Measurements from ENCODE around the gene GOLGA7B. TPM values are rescaled to one million over a fixed set of nuclear protein-coding genes. Genes with fewer than 3 reads are reported as not detected.

The GOLGA7B gene
- total and polyA plus RNA-seq, 2 of the 4 experiments (the other 2 are of a cell fraction) = not detected

GRCh38 chr10:97919012-97919411 lies 69.4 kb downstream of the GOLGA7B start:
- DNase-seq (no peak), ATAC-seq (ENCODE audit: low read depth) (no peak)
- Histone ChIP-seq H3K9me3 (ENCODE audit: control insufficient read depth, insufficient read depth, low read length) (no peaks in the 10 kb centered on the region), H3K4ac (ENCODE audit: low read depth, low read length) (no peak overlapping the region), H2AK5ac (ENCODE audit: low read depth, low read length) (no peak overlapping the region), H2BK15ac (ENCODE audit: low read depth, low read length) (no peak overlapping the region), H3K4me1 (ENCODE audit: control insufficient read depth, insufficient read depth, low read length) (no peaks in the 10 kb centered on the region), H2BK120ac (ENCODE audit: low read depth, low read length) (no peak overlapping the region), H3K14ac (replicated peaks; ENCODE audit: low read depth, low read length) (no peak overlapping the region), H3K27ac (ENCODE audit: insufficient read depth, low read length) (no peak overlapping the region), H4K20me1 (ENCODE audit: insufficient read depth, low read length) (no peaks in the 10 kb centered on the region), H3K4me3 (ENCODE audit: insufficient read depth, low read depth, low read length) (no peak overlapping the region), H2AFZ (replicated peaks; ENCODE audit: low read length, poor library complexity) (no peak overlapping the region), H3K56ac (ENCODE audit: extremely low read depth, insufficient read depth, low read length) (no peak overlapping the region), H3K23ac (ENCODE audit: low read depth, low read length) (no peak overlapping the region), H2AK9ac (replicated peaks; ENCODE audit: low read depth, low read length, poor library complexity) (no peak overlapping the region), H3K27me3 (ENCODE audit: control insufficient read depth, insufficient read depth, low read length) (peaks cover 14% of the 10 kb centered on the region; the same call in 1 of the 2 replicates), H2BK20ac (ENCODE audit: low read depth, low read length) (no peak overlapping the region), H3K18ac (ENCODE audit: low read depth, low read length) (no peak overlapping the region), H3K79me1 (ENCODE audit: low read depth in 1 of 2, low read length in 2 of 2) (no peaks in the 10 kb centered on the region), H3K36me3 (ENCODE audit: control insufficient read depth, insufficient read depth, low read length) (no peaks in the 10 kb centered on the region), H4K8ac (ENCODE audit: low read depth in 2 of 2, low read length in 2 of 2) (no peak overlapping the region), H4K91ac (ENCODE audit: insufficient read depth, low read depth, low read length) (no peak overlapping the region), H3K9me1 (ENCODE audit: insufficient read depth, low read length) (no peaks in the 10 kb centered on the region), H3K9ac (ENCODE audit: low read depth, low read length) (no peak overlapping the region), H4K5ac (ENCODE audit: low read depth, low read length) (no peak overlapping the region), H2BK5ac (ENCODE audit: low read depth, low read length, poor library complexity, severe bottlenecking) (no peak overlapping the region), H3K4me2 (ENCODE audit: low read depth, low read length) (no peak overlapping the region)
- ChIA-PET CTCF (no interaction called here), POLR2A (ENCODE audit: unreplicated experiment) (no interaction called here)
- no TSS peak for BruUV-seq (replicated peaks)
- WGBS, 2 experiments (ENCODE audit: extremely low coverage in 2 of 2, insufficient read length in 1 of 2) = 0% methylated on average over 1 of the region's 3 CpGs; no CpG with 5 or more reads in 1 of the 2 experiments
- in situ Hi-C loops (cut with MboI; ENCODE audit: low sequenced_read_pairs) = loop anchor here (10.0 kb wide), 1 partner anchor 126 kb away; no protein-coding TSS in a partner anchor
- dilution Hi-C loops (cut with HindIII; ENCODE audit: low sequenced_read_pairs, unreplicated experiment) = no loop called here
- TF ChIP-seq POLR2A (IDR thresholded peaks at IDR 0.05; ENCODE audit: low read depth, low read length) (no peak), CEBPB (IDR thresholded peaks at IDR 0.05; ENCODE audit: low read depth, low read length) (no peak), ELK1 (IDR thresholded peaks at IDR 0.05; ENCODE audit: borderline replicate concordance, low read depth, low read length) (no peak), SMC3 (IDR thresholded peaks at IDR 0.05; ENCODE audit: low read depth, low read length) (no peak), FOS (IDR thresholded peaks at IDR 0.05; ENCODE audit: low read depth, low read length) (no peak), CHD1 (IDR thresholded peaks at IDR 0.05; ENCODE audit: low read depth, low read length) (no peak), RFX5 (IDR thresholded peaks at IDR 0.05; ENCODE audit: low read depth, low read length) (no peak), NFE2L2 (IDR thresholded peaks at IDR 0.05; ENCODE audit: low read depth, low read length) (no peak), MXI1 (IDR thresholded peaks at IDR 0.05; ENCODE audit: borderline replicate concordance, low read depth, low read length) (no peak), BHLHE40 (IDR thresholded peaks at IDR 0.05; ENCODE audit: low read depth, low read length) (no peak), RCOR1 (IDR thresholded peaks at IDR 0.05; ENCODE audit: insufficient replicate concordance, low read length) (no peak), MAZ (IDR thresholded peaks at IDR 0.05; ENCODE audit: borderline replicate concordance, low read depth, low read length) (no peak), RAD21 (IDR thresholded peaks at IDR 0.05; ENCODE audit: low read length) (no peak), MAFK (IDR thresholded peaks at IDR 0.05; ENCODE audit: low read depth, low read length) (no peak)
- TF ChIP-seq, protein P1, sequence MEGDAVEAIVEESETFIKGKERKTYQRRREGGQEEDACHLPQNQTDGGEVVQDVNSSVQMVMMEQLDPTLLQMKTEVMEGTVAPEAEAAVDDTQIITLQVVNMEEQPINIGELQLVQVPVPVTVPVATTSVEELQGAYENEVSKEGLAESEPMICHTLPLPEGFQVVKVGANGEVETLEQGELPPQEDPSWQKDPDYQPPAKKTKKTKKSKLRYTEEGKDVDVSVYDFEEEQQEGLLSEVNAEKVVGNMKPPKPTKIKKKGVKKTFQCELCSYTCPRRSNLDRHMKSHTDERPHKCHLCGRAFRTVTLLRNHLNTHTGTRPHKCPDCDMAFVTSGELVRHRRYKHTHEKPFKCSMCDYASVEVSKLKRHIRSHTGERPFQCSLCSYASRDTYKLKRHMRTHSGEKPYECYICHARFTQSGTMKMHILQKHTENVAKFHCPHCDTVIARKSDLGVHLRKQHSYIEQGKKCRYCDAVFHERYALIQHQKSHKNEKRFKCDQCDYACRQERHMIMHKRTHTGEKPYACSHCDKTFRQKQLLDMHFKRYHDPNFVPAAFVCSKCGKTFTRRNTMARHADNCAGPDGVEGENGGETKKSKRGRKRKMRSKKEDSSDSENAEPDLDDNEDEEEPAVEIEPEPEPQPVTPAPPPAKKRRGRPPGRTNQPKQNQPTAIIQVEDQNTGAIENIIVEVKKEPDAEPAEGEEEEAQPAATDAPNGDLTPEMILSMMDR (conservative IDR thresholded peaks at IDR 0.05; ENCODE audit: low read depth, low read length) = no peak
- TF ChIP-seq, protein P2, sequence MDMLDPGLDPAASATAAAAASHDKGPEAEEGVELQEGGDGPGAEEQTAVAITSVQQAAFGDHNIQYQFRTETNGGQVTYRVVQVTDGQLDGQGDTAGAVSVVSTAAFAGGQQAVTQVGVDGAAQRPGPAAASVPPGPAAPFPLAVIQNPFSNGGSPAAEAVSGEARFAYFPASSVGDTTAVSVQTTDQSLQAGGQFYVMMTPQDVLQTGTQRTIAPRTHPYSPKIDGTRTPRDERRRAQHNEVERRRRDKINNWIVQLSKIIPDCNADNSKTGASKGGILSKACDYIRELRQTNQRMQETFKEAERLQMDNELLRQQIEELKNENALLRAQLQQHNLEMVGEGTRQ (IDR thresholded peaks at IDR 0.05; ENCODE audit: low read depth, low read length) = no peak
- intact Hi-C loops (cut with micrococcal nuclease) = loop anchor here (10.0 kb wide), 1 partner anchor 746 kb away; no protein-coding TSS in a partner anchor
